GM12878 (cell line): ENCODE data around the gene CDCA5. TPM values are rescaled to one million over a fixed set of nuclear protein-coding genes. Genes with fewer than 3 reads are reported as not detected.

Experiments used
- ATAC-seq: fragments of 200-7000 bp; cut with Tn5 transposase; 3 replicates; pipeline ENCODE4 v1.9.1; 2020; ENCODE audit warnings: mild to moderate bottlenecking, moderate library complexity
- BruUV-seq: library from RNA; stranded (reverse); fragments of 400-500 nt; replicated peaks from 2 replicates; lab custom pipeline; 2021; lab: Mats Ljungman, UMichigan
- CTCF ChIA-PET: fragments of 300-600 bp; sonication (Branson Sonifier 250); formaldehyde crosslinking; extraction: SDS; loops from one replicate; lab custom pipeline; 2021; ENCODE audit warnings: inconsistent platforms; lab: Yijun Ruan, JAX
- POLR2A ChIA-PET: fragments of 350-600 bp; formaldehyde crosslinking; extraction: SDS; loops from one replicate; lab custom pipeline; 2021; ENCODE audit warnings: inconsistent platforms; lab: Charles Lee
- RAD21 ChIA-PET: fragments of 300-600 bp; sonication (Branson Sonifier 250); formaldehyde crosslinking; loops from one replicate; lab custom pipeline; 2023; ENCODE audit warnings: antibody characterized with exemption; ENCODE audit not compliant: unreplicated experiment; lab: Charles Lee
- SMC1A ChIA-PET: fragments of 300-600 bp; sonication (Branson Sonifier 250); formaldehyde crosslinking; loops from one replicate; lab custom pipeline; 2023; ENCODE audit not compliant: unreplicated experiment, uncharacterized antibody; lab: Charles Lee
- DNase-seq: peaks from one replicate; pipeline ENCODE4 v3.0.0-alpha.2; 2011; ENCODE audit warnings: low read depth, low spot score
- FAIRE-seq: peaks from 3 replicates; lab custom pipeline; 2011; peaks lifted over from hg19 to GRCh38; lab: Jason Lieb, UNC
- H2AFZ ChIP-seq: 2 replicates; pipeline ENCODE4 v1.6.0; 2011; ENCODE audit warnings: low read depth, low read length, control low read depth; ENCODE audit not compliant: control insufficient read depth
- H3K27ac ChIP-seq: 2 replicates; pipeline ENCODE4 v1.5.1; 2011; ENCODE audit warnings: control low read depth; ENCODE audit not compliant: control insufficient read depth, insufficient read depth
- H3K27me3 ChIP-seq, 2 experiments: replicated peaks in 1 of 2; 2 replicates each; pipeline versions ENCODE4 v1.6.0 to v1.6.1; 2011; ENCODE audit warnings: low read length in 1 of 2; ENCODE audit not compliant: control insufficient read depth in 2 of 2, insufficient read depth in 2 of 2
- H3K36me3 ChIP-seq, 2 experiments: 2 replicates each; pipeline ENCODE4 v1.5.1; 2011; ENCODE audit warnings: low read length in 1 of 2; ENCODE audit not compliant: control insufficient read depth in 2 of 2, insufficient read depth in 2 of 2
- H3K4me1 ChIP-seq: 2 replicates; pipeline ENCODE4 v1.6.1; 2011; ENCODE audit warnings: mild to moderate bottlenecking, low read length, moderate library complexity, mixed read lengths; ENCODE audit not compliant: control insufficient read depth, insufficient read depth
- H3K4me2 ChIP-seq: 2 replicates; pipeline ENCODE4 v1.6.0; 2011; ENCODE audit warnings: control low read depth; ENCODE audit not compliant: control insufficient read depth, insufficient read depth
- H3K4me3 ChIP-seq: fragments of 200-600 bp; sonication (generic); 2 replicates; pipeline ENCODE4 v1.5.1; 2016
- H3K79me2 ChIP-seq: 2 replicates; pipeline ENCODE4 v1.6.0; 2011; ENCODE audit warnings: low read length; ENCODE audit not compliant: control insufficient read depth, insufficient read depth
- H3K9ac ChIP-seq: 2 replicates; pipeline ENCODE4 v1.8.0; 2011; ENCODE audit warnings: low read length, control low read depth, mixed read lengths; ENCODE audit not compliant: control insufficient read depth, insufficient read depth
- H3K9me3 ChIP-seq: replicated peaks from 3 replicates; pipeline ENCODE4 v1.5.1; 2011; ENCODE audit warnings: mild to moderate bottlenecking, low read length; ENCODE audit not compliant: control insufficient read depth, insufficient read depth
- H4K20me1 ChIP-seq: 2 replicates; pipeline ENCODE4 v1.6.0; 2011; ENCODE audit not compliant: control insufficient read depth, insufficient read depth
- BRCA1 ChIP-seq: IDR thresholded peaks from 2 replicates; pipeline ENCODE4 v1.6.1; 2011; ENCODE audit warnings: low read depth, low read length, improper control_type of control experiment
- MXI1 ChIP-seq: fragments of 150-350 bp; IDR thresholded peaks from 2 replicates; pipeline ENCODE4 v1.6.1; 2011; ENCODE audit warnings: low read depth, mild to moderate bottlenecking, inconsistent platforms, low read length, improper control_type of control experiment
- MYC ChIP-seq: IDR thresholded peaks from 2 replicates; pipeline ENCODE4 v1.6.1; 2011; ENCODE audit warnings: mild to moderate bottlenecking, low read length, moderate library complexity, inconsistent platforms; ENCODE audit not compliant: insufficient read depth, insufficient replicate concordance, insufficient read length, severe bottlenecking
- NR2F1 ChIP-seq: fragments of 450-650 bp; conservative IDR thresholded peaks from 2 replicates; pipeline ENCODE4 v1.6.1; 2017; ENCODE audit warnings: mild to moderate bottlenecking
- PAX8 ChIP-seq: fragments of 450-650 bp; IDR thresholded peaks from 2 replicates; pipeline ENCODE4 v1.6.1; 2017; ENCODE audit warnings: mild to moderate bottlenecking, moderate library complexity
- STAT3 ChIP-seq: IDR thresholded peaks from 2 replicates; pipeline ENCODE4 v1.6.1; 2011; ENCODE audit warnings: low read depth, low read length, improper control_type of control experiment
- WRNIP1 ChIP-seq: IDR thresholded peaks from 2 replicates; pipeline ENCODE4 v1.6.1; 2011; ENCODE audit warnings: low read depth, low read length, improper control_type of control experiment, borderline replicate concordance
- WGBS: methylation state at CpG from one replicate; pipeline ENCODE4 v1.1.6; 2016; ENCODE audit warnings: low lambda C conversion rate; ENCODE audit not compliant: insufficient replicate concordance, insufficient coverage; ENCODE audit errors: missing lambda C conversion rate; 5-methylcytosine and 5-hydroxymethylcytosine counted together
- in situ Hi-C: fragments of 300-500 bp; cut with MboI; formaldehyde crosslinking; loops from 9 replicates; pipeline ENCODE4 v1.14.3; 2018; ENCODE audit warnings: mixed read lengths
- intact Hi-C: fragments of 100-400 bp; cut with micrococcal nuclease; formaldehyde crosslinking; loops from one replicate; pipeline ENCODE4 v1.14.2; 2022; ENCODE audit not compliant: unreplicated experiment
- polyA plus RNA-seq, 11 experiments: library from polyadenylated mRNA; depleted of rRNA in 4 of 11; unstranded in 6 of 11; stranded (reverse) in 5 of 11; fragments of >200 nt; fragmentation: Nextera tagmentation in 4 of 11; fragmentation: Illumina TruSeq in 1 of 11; extraction: Ambion mirVana in 4 of 11; extraction: Trizol in 1 of 11; gene quantifications; 1 replicate in 1 of 11; 2 replicates in 10 of 11; pipeline versions ENCODE4 v1.2.1 to v1.2.3, GENCODE V29; 2011 to 2016; ENCODE audit warnings: inconsistent platforms in 2 of 11, missing spikeins in 2 of 11, low read depth in 1 of 11
- total RNA-seq, 4 experiments: library from RNA; depleted of rRNA in 3 of 4; stranded (reverse); fragments of >200 nt in 3 of 4; fragmentation: Illumina TruSeq in 1 of 4; extraction: Trizol in 1 of 4; gene quantifications; 2 replicates each; pipeline versions ENCODE4 v1.2.1 to v1.2.3, GENCODE V29; 2013 to 2021
- TF ChIP-seq, protein P1 (sequence below): IDR thresholded peaks from 2 replicates; pipeline ENCODE4 v1.6.1; 2011; ENCODE audit warnings: low read depth, low read length, improper control_type of control experiment, borderline replicate concordance
- TF ChIP-seq, protein P2 (sequence below): fragments of 450-650 bp; IDR thresholded peaks from 2 replicates; pipeline ENCODE4 v1.6.1; 2018; ENCODE audit warnings: mild to moderate bottlenecking, low read depth, moderate library complexity; ENCODE audit not compliant: partially characterized antibody
- TF ChIP-seq, protein P3 (sequence below): IDR thresholded peaks from 2 replicates; pipeline ENCODE4 v1.6.1; 2012; ENCODE audit warnings: low read length, inconsistent platforms
- TF ChIP-seq, protein P4 (sequence below): fragments of 450-650 bp; formaldehyde crosslinking; IDR thresholded peaks from 2 replicates; pipeline ENCODE4 v1.5.0; 2022; ENCODE audit warnings: mild to moderate bottlenecking, missing genetic modification characterization

The CDCA5 gene
- total and polyA plus RNA-seq, 10 of the 15 experiments (the other 5 are each of a cell fraction or from before 2014, with no cell fraction given): 21.2 to 107 (median 64.9) TPM

DNA sequence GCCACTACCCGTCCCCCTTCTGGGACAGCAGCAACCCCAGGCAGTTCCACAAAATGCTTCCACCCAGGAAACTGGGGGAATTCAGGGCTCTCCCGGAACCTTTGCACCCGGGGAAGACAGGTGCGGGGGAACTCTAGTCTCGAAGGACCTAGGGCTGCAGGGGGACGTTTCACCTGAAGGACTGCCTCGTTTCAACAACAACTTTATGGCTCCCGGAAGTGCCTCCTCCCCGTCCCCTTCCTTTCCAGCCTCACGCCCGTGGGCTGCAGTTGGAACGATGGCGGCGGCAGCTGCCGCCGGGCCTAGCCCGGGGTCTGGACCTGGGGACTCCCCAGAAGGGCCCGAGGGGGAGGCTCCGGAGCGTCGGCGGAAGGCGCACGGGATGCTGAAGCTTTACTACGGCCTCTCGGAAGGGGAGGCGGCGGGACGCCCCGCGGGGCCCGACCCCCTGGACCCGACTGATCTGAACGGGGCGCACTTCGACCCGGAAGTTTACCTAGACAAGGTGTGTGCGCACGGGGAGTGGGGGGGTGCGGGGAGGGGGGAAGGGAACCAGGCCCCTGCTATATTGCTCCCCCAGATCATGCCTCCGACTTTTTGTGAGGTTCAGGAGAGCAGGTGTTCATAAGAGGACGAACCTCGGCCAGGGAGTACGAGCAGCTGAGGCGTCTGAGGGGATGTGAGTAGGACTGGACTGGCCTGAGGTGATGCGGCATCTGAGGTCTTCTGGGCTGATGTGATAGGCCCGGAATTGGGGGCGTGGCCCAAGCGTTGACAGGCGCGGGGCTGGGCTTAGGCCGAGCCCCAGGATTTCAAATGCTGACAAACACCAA lies 12.3 kb upstream of the CDCA5 start, which contains the start of gene VPS51:
Gene VPS51, plus strand, starts transcription at position 241 of the 833 bp plus-strand sequence. Its CDS starts 37 bp downstream, at position 278.
- POLR2A ChIA-PET: interaction anchor here (0.8 to 2.2 kb wide), 3 partner anchors 13 to 169 kb away, joined by 3 to 11 read pairs (median 5); partner anchors contain the start of genes CDCA5, TM7SF2 and ZFPL1
- Histone ChIP-seq H3K27ac (peak within 1 kb of the TSS; percentile 45), H3K36me3 (0 out of 4 replicates have a peak, but pooled peaks cover 0 to 2% of the 10 kb centered on the region in 2 experiments), H3K9ac (peak within 1 kb of the TSS; percentile 69), H2AFZ (peak within 1 kb of the TSS; percentile 98), H3K4me1 (peaks cover 4% of the 10 kb centered on the region), H3K4me3 (peak within 1 kb of the TSS; percentile 96), H4K20me1 (no peaks in the 10 kb centered on the region), H3K27me3 (no peaks in the 10 kb centered on the region), H3K4me2 (peak within 1 kb of the TSS; percentile 96), H3K9me3 (no peaks in the 10 kb centered on the region), H3K79me2 (peaks cover 9% of the 10 kb centered on the region)
- WGBS: under 1% methylated on average over 46 of the region's 52 CpGs
- RAD21 ChIA-PET: interaction anchor here (1.3 to 1.8 kb wide), 2 partner anchors 83 to 248 kb away, joined by 4 to 6 read pairs; no protein-coding TSS in a partner anchor
- BruUV-seq: TSS peak; percentile 92
- intact Hi-C loops (loop anchor here (5.0 kb wide), 1 partner anchor 84 kb away; the partner anchor contains the start of gene ARL2), in situ Hi-C loops (no loop called here)
- FAIRE-seq: peak; percentile 92
- ATAC-seq: peak; percentile 99
- DNase-seq: peak; percentile 51
- CTCF ChIA-PET: interaction anchor here (0.9 to 7.0 kb wide), 5 partner anchors 16 to 85 kb away, joined by 3 to 76 read pairs (median 16); partner anchors contain the start of genes ARL2, CAPN1, FAU and TM7SF2
- SMC1A ChIA-PET: interaction anchor here (0.6 to 3.7 kb wide), 3 partner anchors 15 to 248 kb away, joined by 3 to 18 read pairs (median 6); partner anchors contain the start of gene TM7SF2
- peak; percentile 99 for TF ChIP-seq WRNIP1
- peak; percentile 95; the same call in 1 of the 2 replicates for TF ChIP-seq STAT3
- TF ChIP-seq, protein P1, sequence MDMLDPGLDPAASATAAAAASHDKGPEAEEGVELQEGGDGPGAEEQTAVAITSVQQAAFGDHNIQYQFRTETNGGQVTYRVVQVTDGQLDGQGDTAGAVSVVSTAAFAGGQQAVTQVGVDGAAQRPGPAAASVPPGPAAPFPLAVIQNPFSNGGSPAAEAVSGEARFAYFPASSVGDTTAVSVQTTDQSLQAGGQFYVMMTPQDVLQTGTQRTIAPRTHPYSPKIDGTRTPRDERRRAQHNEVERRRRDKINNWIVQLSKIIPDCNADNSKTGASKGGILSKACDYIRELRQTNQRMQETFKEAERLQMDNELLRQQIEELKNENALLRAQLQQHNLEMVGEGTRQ: no peak; the same call in 1 of the 2 replicates
- TF ChIP-seq, protein P2, sequence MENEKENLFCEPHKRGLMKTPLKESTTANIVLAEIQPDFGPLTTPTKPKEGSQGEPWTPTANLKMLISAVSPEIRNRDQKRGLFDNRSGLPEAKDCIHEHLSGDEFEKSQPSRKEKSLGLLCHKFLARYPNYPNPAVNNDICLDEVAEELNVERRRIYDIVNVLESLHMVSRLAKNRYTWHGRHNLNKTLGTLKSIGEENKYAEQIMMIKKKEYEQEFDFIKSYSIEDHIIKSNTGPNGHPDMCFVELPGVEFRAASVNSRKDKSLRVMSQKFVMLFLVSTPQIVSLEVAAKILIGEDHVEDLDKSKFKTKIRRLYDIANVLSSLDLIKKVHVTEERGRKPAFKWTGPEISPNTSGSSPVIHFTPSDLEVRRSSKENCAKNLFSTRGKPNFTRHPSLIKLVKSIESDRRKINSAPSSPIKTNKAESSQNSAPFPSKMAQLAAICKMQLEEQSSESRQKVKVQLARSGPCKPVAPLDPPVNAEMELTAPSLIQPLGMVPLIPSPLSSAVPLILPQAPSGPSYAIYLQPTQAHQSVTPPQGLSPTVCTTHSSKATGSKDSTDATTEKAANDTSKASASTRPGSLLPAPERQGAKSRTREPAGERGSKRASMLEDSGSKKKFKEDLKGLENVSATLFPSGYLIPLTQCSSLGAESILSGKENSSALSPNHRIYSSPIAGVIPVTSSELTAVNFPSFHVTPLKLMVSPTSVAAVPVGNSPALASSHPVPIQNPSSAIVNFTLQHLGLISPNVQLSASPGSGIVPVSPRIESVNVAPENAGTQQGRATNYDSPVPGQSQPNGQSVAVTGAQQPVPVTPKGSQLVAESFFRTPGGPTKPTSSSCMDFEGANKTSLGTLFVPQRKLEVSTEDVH: peak; percentile 94
- no peak for TF ChIP-seq PAX8
- TF ChIP-seq MXI1: peak; percentile 83
- TF ChIP-seq BRCA1: no peak
- TF ChIP-seq, protein P3, sequence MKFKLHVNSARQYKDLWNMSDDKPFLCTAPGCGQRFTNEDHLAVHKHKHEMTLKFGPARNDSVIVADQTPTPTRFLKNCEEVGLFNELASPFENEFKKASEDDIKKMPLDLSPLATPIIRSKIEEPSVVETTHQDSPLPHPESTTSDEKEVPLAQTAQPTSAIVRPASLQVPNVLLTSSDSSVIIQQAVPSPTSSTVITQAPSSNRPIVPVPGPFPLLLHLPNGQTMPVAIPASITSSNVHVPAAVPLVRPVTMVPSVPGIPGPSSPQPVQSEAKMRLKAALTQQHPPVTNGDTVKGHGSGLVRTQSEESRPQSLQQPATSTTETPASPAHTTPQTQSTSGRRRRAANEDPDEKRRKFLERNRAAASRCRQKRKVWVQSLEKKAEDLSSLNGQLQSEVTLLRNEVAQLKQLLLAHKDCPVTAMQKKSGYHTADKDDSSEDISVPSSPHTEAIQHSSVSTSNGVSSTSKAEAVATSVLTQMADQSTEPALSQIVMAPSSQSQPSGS: no peak
- TF ChIP-seq MYC: peak; percentile 66
- TF ChIP-seq, protein P4, sequence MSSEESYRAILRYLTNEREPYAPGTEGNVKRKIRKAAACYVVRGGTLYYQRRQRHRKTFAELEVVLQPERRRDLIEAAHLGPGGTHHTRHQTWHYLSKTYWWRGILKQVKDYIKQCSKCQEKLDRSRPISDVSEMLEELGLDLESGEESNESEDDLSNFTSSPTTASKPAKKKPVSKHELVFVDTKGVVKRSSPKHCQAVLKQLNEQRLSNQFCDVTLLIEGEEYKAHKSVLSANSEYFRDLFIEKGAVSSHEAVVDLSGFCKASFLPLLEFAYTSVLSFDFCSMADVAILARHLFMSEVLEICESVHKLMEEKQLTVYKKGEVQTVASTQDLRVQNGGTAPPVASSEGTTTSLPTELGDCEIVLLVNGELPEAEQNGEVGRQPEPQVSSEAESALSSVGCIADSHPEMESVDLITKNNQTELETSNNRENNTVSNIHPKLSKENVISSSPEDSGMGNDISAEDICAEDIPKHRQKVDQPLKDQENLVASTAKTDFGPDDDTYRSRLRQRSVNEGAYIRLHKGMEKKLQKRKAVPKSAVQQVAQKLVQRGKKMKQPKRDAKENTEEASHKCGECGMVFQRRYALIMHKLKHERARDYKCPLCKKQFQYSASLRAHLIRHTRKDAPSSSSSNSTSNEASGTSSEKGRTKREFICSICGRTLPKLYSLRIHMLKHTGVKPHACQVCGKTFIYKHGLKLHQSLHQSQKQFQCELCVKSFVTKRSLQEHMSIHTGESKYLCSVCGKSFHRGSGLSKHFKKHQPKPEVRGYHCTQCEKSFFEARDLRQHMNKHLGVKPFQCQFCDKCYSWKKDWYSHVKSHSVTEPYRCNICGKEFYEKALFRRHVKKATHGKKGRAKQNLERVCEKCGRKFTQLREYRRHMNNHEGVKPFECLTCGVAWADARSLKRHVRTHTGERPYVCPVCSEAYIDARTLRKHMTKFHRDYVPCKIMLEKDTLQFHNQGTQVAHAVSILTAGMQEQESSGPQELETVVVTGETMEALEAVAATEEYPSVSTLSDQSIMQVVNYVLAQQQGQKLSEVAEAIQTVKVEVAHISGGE: peak; percentile 99
- TF ChIP-seq NR2F1: peak; percentile 72
